ENCODE measurements around the gene HSPA1L. TPM values are rescaled to one million over a fixed set of nuclear protein-coding genes. Genes with fewer than 3 reads are reported as not detected.

The HSPA1L gene
- total RNA-seq, result under 1 TPM; 0.67 to 0.79 TPM
- under 1 TPM; 0.27 to 0.28 TPM for polyA plus RNA-seq

DNA sequence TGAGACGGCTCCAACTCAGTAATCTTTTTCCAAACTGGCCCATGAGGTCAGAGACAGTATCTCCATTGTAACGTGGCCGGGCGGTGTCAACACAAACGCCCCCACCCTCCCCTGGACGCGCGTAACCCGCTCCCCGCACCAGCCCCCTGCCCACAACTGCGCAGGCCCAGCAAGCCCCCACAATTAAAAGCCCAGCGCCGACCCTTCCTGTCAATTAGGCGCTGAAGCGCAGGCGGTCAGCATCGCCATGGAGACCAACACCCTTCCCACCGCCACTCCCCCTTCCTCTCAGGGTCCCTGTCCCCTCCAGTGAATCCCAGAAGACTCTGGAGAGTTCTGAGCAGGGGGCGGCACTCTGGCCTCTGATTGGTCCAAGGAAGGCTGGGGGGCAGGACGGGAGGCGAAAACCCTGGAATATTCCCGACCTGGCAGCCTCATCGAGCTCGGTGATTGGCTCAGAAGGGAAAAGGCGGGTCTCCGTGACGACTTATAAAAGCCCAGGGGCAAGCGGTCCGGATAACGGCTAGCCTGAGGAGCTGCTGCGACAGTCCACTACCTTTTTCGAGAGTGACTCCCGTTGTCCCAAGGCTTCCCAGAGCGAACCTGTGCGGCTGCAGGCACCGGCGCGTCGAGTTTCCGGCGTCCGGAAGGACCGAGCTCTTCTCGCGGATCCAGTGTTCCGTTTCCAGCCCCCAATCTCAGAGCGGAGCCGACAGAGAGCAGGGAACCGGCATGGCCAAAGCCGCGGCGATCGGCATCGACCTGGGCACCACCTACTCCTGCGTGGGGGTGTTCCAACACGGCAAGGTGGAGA lies at the start of gene HSPA1L, which contains the start of gene HSPA1A:
TSS of gene HSPA1L (minus strand) at position 259 of the 814 bp plus-strand sequence. CDS start 3,311 bp downstream, outside the sequence.
TSS of gene HSPA1A (plus strand) at position 519 of the 814 bp plus-strand sequence. CDS start at position 733, 214 bp downstream.
- Histone ChIP-seq H3K9ac (ENCODE audit: low read depth in 1 of 2, low read length in 2 of 2) (peak within 1 kb of the TSS; percentile 65 to 94), H3K9me3 (ENCODE audit: control insufficient read depth in 4 of 4, low read length in 3 of 4) (no peaks in the 10 kb centered on the region), H3K4me1 (ENCODE audit: control insufficient read depth in 4 of 4, insufficient read depth in 4 of 4, low read length in 3 of 4) (peaks cover 6 to 20% (median 10%) of the 10 kb centered on the region in 4 donors), H3K4me3 (ENCODE audit: low read depth in 1 of 3, low read length in 3 of 3) (peak within 1 kb of the TSS; percentile 33 to 54 (median 49)), H3K36me3 (ENCODE audit: control insufficient read depth in 4 of 4, insufficient read depth in 3 of 4, low read depth in 1 of 4, low read length in 3 of 4) (no peaks in the 10 kb centered on the region), H3K27ac (ENCODE audit: low read depth in 1 of 2, low read length in 2 of 2) (peak within 1 kb of the TSS; percentile 93 to 100), H3K27me3 (ENCODE audit: control insufficient read depth in 4 of 4, insufficient read depth in 4 of 4, low read length in 3 of 4) (no peaks in the 10 kb centered on the region)
- peak; percentile 92 for DNase-seq (ENCODE audit: low spot score)
- no peak for TF ChIP-seq GABPA (IDR thresholded peaks at IDR 0.05 in 1 of 2, conservative IDR thresholded peaks at IDR 0.05 in 1 of 2)
- TF ChIP-seq NR2F2 (IDR thresholded peaks at IDR 0.05), result no peak
- TF ChIP-seq YY1 (IDR thresholded peaks at IDR 0.05), result peak; percentile 85
- no peak for TF ChIP-seq HNF4G (IDR thresholded peaks at IDR 0.05)
- TF ChIP-seq TAF1 (conservative IDR thresholded peaks at IDR 0.05), result peak; percentile 92
- TF ChIP-seq, protein P1, sequence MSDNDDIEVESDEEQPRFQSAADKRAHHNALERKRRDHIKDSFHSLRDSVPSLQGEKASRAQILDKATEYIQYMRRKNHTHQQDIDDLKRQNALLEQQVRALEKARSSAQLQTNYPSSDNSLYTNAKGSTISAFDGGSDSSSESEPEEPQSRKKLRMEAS (IDR thresholded peaks at IDR 0.05), result peak; percentile 26
- TF ChIP-seq REST (IDR thresholded peaks at IDR 0.05), result peak; percentile 95
- peak in 1 of 2 donors; percentile 56 for TF ChIP-seq EGR1 (IDR thresholded peaks at IDR 0.05; ENCODE audit: low read depth in 2 of 2)
- TF ChIP-seq FOXA1 (IDR thresholded peaks at IDR 0.05), result peak; percentile 13
- TF ChIP-seq HNF4A (conservative IDR thresholded peaks at IDR 0.05), result peak in 1 of 2 donors; percentile 7
- peak in 1 of 2 donors; percentile 16 for TF ChIP-seq RXRA (IDR thresholded peaks at IDR 0.05)
- peak; percentile 5 to 8 for TF ChIP-seq RAD21 (IDR thresholded peaks at IDR 0.05)
- peak in 1 of 2 donors; percentile 27 for TF ChIP-seq JUND (IDR thresholded peaks at IDR 0.05)
- TF ChIP-seq CTCF (IDR thresholded peaks at IDR 0.05; ENCODE audit: low read depth, low read length, missing input control), result no peak
- TF ChIP-seq FOXA2 (IDR thresholded peaks at IDR 0.05), result peak; percentile 43
- no peak for TF ChIP-seq ATF3 (IDR thresholded peaks at IDR 0.05)
- TF ChIP-seq SP1 (IDR thresholded peaks at IDR 0.05), result peak; percentile 82
- TF ChIP-seq ZBTB33 (IDR thresholded peaks at IDR 0.05), result peak; percentile 58
- under 1% methylated on average over 56 of the region's 56 CpGs for WGBS
